A204.1 (cell line): Measurements from ENCODE around the gene NEDD4.
"Not testable (repeated sequence)": the region's sequence is repeated elsewhere in the genome, so short reads cannot be mapped to it uniquely, and the experiment has no call there.

Experiments used
- FAIRE-seq: peaks from 2 replicates; lab custom pipeline; 2012; peaks lifted over from hg19 to GRCh38; lab: Jason Lieb, UNC

Gene NEDD4

GRCh38 chr15:56004281-56004680, 10.9 kb upstream of the NEDD4 start:
- FAIRE-seq = not testable (repeated sequence)

GRCh38 chr15:56003777-56004176, 10.4 kb upstream of the NEDD4 start:
- FAIRE-seq = not testable (repeated sequence)

GRCh38 chr15:56003277-56003676, 9.9 kb upstream of the NEDD4 start:
- peak; percentile 32 for FAIRE-seq

- no peak for FAIRE-seq
Measured at GRCh38 chr15:56001471-56002078, 8.2 kb upstream of the NEDD4 start.

GRCh38 chr15:55999658-56000057, 6.2 kb upstream of the NEDD4 start:
- no peak for FAIRE-seq

- FAIRE-seq = no peak
Measured at GRCh38 chr15:55998478-55998877, 5.1 kb upstream of the NEDD4 start.

- FAIRE-seq = no peak
Measured at GRCh38 chr15:55993804-55994560, 570 bp upstream of the NEDD4 start.

- no peak for FAIRE-seq
Measured at GRCh38 chr15:55992769-55993110, 672 bp downstream of the NEDD4 start.

GRCh38 chr15:55991802-55992768, 1.3 kb downstream of the NEDD4 start:
- no peak for FAIRE-seq

- FAIRE-seq = peak; percentile 44
Measured at GRCh38 chr15:55990998-55991397, 2.4 kb downstream of the NEDD4 start.

- FAIRE-seq = no peak
Measured at GRCh38 chr15:55990516-55990915, 2.9 kb downstream of the NEDD4 start.

GRCh38 chr15:55989383-55989782, 4.0 kb downstream of the NEDD4 start:
- no peak for FAIRE-seq

GRCh38 chr15:55981582-55982249, 11.7 kb downstream of the NEDD4 start:
- FAIRE-seq = no peak

- no peak for FAIRE-seq
Measured at GRCh38 chr15:55980511-55980910, 12.9 kb downstream of the NEDD4 start.

GRCh38 chr15:55977231-55977630, 16.2 kb downstream of the NEDD4 start:
- FAIRE-seq = no peak

- no peak for FAIRE-seq
Measured at GRCh38 chr15:55970286-55970685, 23.1 kb downstream of the NEDD4 start.

- no peak for FAIRE-seq
Measured at GRCh38 chr15:55969582-55969981, 23.8 kb downstream of the NEDD4 start.

GRCh38 chr15:55968923-55969322, 24.5 kb downstream of the NEDD4 start:
- no peak for FAIRE-seq

- no peak for FAIRE-seq
Measured at GRCh38 chr15:55965091-55965490, 28.3 kb downstream of the NEDD4 start.

GRCh38 chr15:55960946-55961345, 32.5 kb downstream of the NEDD4 start:
- FAIRE-seq = no peak

- no peak for FAIRE-seq
Measured at GRCh38 chr15:55959744-55960447, 33.5 kb downstream of the NEDD4 start.

- no peak for FAIRE-seq
Measured at GRCh38 chr15:55958349-55958748, 35.1 kb downstream of the NEDD4 start.
